Pancreas (tissue), 10 donors: Measurements from ENCODE around the gene CCDC14. TPM values are rescaled to one million over a fixed set of nuclear protein-coding genes. Genes with fewer than 3 reads are reported as not detected.

ENCODE experiments used
- ATAC-seq, 4 donors: fragments of 200-7000 bp; cut with Tn5 transposase; one replicate each; pipeline versions ENCODE4 v1.8.0 to v1.9.1; 2020; ENCODE audit warnings: mild to moderate bottlenecking in 4 of 4, moderate library complexity in 4 of 4
- DNase-seq, 6 donors: peaks; one replicate each; pipeline ENCODE4 v3.0.0-alpha.2; 2020
- FAIRE-seq: peaks from 2 replicates; lab custom pipeline; 2012; peaks lifted over from hg19 to GRCh38; lab: Jason Lieb, UNC
- H3K27ac ChIP-seq, 4 donors: fragments of 200-600 bp; sonication (generic); 1 replicate in 3 of 4; 2 replicates in 1 of 4; pipeline versions ENCODE4 v1.5.0 to v1.8.0; 2020
- H3K27me3 ChIP-seq, 4 donors: fragments of 200-600 bp; one replicate each; pipeline ENCODE4 v1.8.0; 2021
- H3K36me3 ChIP-seq, 3 donors: fragments of 200-600 bp; sonication (generic) in 1 of 3; one replicate each; pipeline versions ENCODE4 v1.5.0 to v1.8.0; 2020 to 2021
- H3K4me1 ChIP-seq, 3 donors: fragments of 200-600 bp; one replicate each; pipeline ENCODE4 v1.8.0; 2021
- H3K4me3 ChIP-seq, 4 donors: fragments of 200-600 bp; sonication (generic) in 2 of 4; one replicate each; pipeline versions ENCODE4 v1.5.0 to v1.8.0; 2020 to 2021
- H3K9me3 ChIP-seq, 4 donors: fragments of 200-600 bp; one replicate each; pipeline ENCODE4 v1.8.0; 2021
- WGBS, 2 donors: extraction: QIAGEN DNeasy Blood & Tissue Kit; methylation state at CpG; one replicate each; pipeline ENCODE4 v1.1.7; 2013; 5-methylcytosine and 5-hydroxymethylcytosine counted together
- intact Hi-C, 3 donors: fragments of 100-400 bp; cut with DNase I; formaldehyde crosslinking; loops; one replicate each; pipeline versions ENCODE4 v1.11.1 to v1.14.2; 2022
- polyA plus RNA-seq, 2 donors: library from polyadenylated mRNA; stranded (reverse); fragments of 200-250 nt; gene quantifications; one replicate each; pipeline ENCODE4 v1.2.3, GENCODE V29; 2013
- total RNA-seq, 6 donors: library from RNA; stranded (reverse); fragmentation: NEBNext Ultra II Directional in 4 of 6; extraction: Animal tissue kit (Norgen Biotek cat#: 25700) in 4 of 6; gene quantifications; one replicate each; pipeline versions ENCODE4 v1.2.1 to v1.2.4, GENCODE V29; 2021 to 2023
- TF ChIP-seq, protein P1 (sequence below), 4 donors: fragments of 200-600 bp; sonication (generic) in 3 of 4; IDR thresholded peaks; one replicate each; pipeline versions ENCODE4 v1.5.0 to v1.8.0; 2021; ENCODE audit warnings: antibody characterized with exemption in 4 of 4
- donor health status: healthy with polysubstance abuse.
- donor health status: DM: no; HTN: no; CAD: no; lungs with moderate emphysema.
- donor health status: DM: no; HTN: no; CAD: no.
- donor health status: control.
- donor health status: control.
- donor health status: Bipolar disorder and iron deficiency.
- donor health status: DM: yes; HTN: yes; CAD: no.
- donor health status: DM: no; HTN: no; CAD: no.
- donor health status: DM: no; HTN: no; CAD: no.
- donor health status: DM: yes; HTN: yes; CAD: no.

CCDC14 gene
- total and polyA plus RNA-seq, 8 donors = 6.7 to 30.7 (median 11.5) TPM

DNA sequence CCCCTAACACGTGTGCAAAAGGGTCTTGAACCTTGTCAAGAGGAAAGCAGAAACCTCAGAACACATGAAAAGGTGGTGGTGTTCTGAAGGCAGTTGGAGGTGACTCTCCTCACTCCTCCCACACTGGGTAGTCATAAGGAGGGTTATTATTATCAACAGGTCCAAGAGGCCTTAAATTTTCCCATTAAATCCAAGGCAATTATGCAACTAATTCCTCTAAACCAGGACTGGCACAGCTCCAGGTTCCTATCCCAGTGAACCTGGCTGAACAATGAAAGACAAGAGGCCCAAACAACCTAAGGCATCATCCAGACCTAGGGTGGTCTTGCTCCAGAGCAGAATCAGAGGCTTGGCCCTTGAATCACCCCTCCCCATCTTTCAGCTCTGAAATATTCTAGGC lies 91.9 kb downstream of the CCDC14 start:
- TF ChIP-seq, protein P1, sequence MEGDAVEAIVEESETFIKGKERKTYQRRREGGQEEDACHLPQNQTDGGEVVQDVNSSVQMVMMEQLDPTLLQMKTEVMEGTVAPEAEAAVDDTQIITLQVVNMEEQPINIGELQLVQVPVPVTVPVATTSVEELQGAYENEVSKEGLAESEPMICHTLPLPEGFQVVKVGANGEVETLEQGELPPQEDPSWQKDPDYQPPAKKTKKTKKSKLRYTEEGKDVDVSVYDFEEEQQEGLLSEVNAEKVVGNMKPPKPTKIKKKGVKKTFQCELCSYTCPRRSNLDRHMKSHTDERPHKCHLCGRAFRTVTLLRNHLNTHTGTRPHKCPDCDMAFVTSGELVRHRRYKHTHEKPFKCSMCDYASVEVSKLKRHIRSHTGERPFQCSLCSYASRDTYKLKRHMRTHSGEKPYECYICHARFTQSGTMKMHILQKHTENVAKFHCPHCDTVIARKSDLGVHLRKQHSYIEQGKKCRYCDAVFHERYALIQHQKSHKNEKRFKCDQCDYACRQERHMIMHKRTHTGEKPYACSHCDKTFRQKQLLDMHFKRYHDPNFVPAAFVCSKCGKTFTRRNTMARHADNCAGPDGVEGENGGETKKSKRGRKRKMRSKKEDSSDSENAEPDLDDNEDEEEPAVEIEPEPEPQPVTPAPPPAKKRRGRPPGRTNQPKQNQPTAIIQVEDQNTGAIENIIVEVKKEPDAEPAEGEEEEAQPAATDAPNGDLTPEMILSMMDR (IDR thresholded peaks at IDR 0.05) = no peak
- FAIRE-seq = no peak

DNA sequence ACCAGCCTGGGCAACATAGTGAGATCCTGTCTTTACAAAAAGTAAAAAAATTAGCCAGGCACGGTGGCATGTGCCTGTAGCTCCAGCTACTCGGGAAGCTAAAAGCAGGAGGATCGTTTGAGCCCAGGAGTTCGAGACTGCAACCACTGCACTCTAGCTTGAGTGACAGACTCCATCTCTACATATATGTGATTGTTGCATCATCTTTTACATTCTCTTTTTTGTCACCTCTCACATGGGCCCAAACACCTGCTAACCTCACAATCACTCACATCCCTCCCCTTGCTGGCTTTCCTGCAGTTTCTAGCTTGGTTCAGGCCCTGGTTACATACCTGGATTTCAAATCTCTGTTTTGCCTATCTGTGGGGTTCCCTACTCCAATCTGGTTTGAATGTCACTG lies 96.3 kb downstream of the CCDC14 start:
- Histone ChIP-seq H3K36me3 (no peaks in the 10 kb centered on the region), H3K27me3 (no peaks in the 10 kb centered on the region), H3K4me3 (no peak overlapping the region), H3K27ac (no peak overlapping the region), H3K9me3 (no peaks in the 10 kb centered on the region), H3K4me1 (no peaks in the 10 kb centered on the region)
- WGBS, 2 donors = 76 to 97% methylated on average over 4 of the region's 4 CpGs
- intact Hi-C loops = no loop called here
- TF ChIP-seq, protein P1 (IDR thresholded peaks at IDR 0.05) = no peak
- DNase-seq (no peak), FAIRE-seq (no peak), ATAC-seq (no peak)

More for the DNA sequence above, 91.9 kb downstream of the CCDC14 start:
- H3K4me3 ChIP-seq = no peak overlapping the region
- WGBS, 2 donors = 86% methylated on average over 1 of the region's 1 CpG
- H3K4me1 ChIP-seq = no peaks in the 10 kb centered on the region
- H3K27ac ChIP-seq = no peak overlapping the region
- DNase-seq (no peak), ATAC-seq (no peak)
- no peaks in the 10 kb centered on the region for H3K36me3 ChIP-seq
- H3K9me3 ChIP-seq = no peaks in the 10 kb centered on the region
- no peaks in the 10 kb centered on the region for H3K27me3 ChIP-seq
- intact Hi-C loops = no loop called here

Other genes with a start within 250 kb of the CCDC14 start
- 10 to 100 TPM in 1 of 6 donors, 1 to 10 TPM in 5; 3.1 to 12.0 (median 6.8) TPM for gene MYLK, start 76.9 kb downstream of the CCDC14 start, total RNA-seq
- 1 to 10 TPM; 6.0 to 7.2 TPM for gene MYLK, start 76.9 kb downstream of the CCDC14 start, polyA plus RNA-seq
- gene ROPN1, start 30.9 kb upstream of the CCDC14 start, total RNA-seq = not detected
- not detected for gene ROPN1, start 30.9 kb upstream of the CCDC14 start, polyA plus RNA-seq
- gene KALRN, start 72.1 kb upstream of the CCDC14 start, total RNA-seq = 10 to 100 TPM; 12.8 to 24.2 (median 14.3) TPM
- 1 to 10 TPM; 5.3 to 9.7 TPM for gene KALRN, start 72.1 kb upstream of the CCDC14 start, polyA plus RNA-seq